Smooth muscle cell (in vitro differentiated cells): ENCODE results near the gene ABCA1. TPM values are rescaled to one million over a fixed set of nuclear protein-coding genes. Genes with fewer than 3 reads are reported as not detected.

ENCODE experiments used
- DNase-seq: peaks from one replicate; lab custom pipeline; 2025; ENCODE audit not compliant: unreplicated experiment; lab: John Stamatoyannopoulos, UW
- H2AFZ ChIP-seq: fragments of 200-600 bp; sonication (generic); 2 replicates; pipeline ENCODE4 v1.6.0; 2016; ENCODE audit warnings: antibody characterized with exemption, low read depth, mild to moderate bottlenecking
- H3F3A ChIP-seq: fragments of 200-600 bp; sonication (generic); 2 replicates; pipeline ENCODE4 v1.6.0; 2017; ENCODE audit warnings: antibody characterized with exemption, low read depth
- H3K27ac ChIP-seq: fragments of 200-600 bp; sonication (generic); 2 replicates; pipeline ENCODE4 v1.5.1; 2016; ENCODE audit warnings: low read depth, mild to moderate bottlenecking
- H3K27me3 ChIP-seq: fragments of 200-600 bp; sonication (generic); 2 replicates; pipeline ENCODE4 v1.6.1; 2016; ENCODE audit warnings: low read depth, mild to moderate bottlenecking
- H3K36me3 ChIP-seq: fragments of 200-600 bp; sonication (generic); 2 replicates; pipeline ENCODE4 v1.5.1; 2016; ENCODE audit warnings: low read depth
- H3K4me1 ChIP-seq: fragments of 200-600 bp; sonication (generic); 2 replicates; pipeline ENCODE4 v1.5.1; 2016; ENCODE audit warnings: low read depth
- H3K4me2 ChIP-seq: fragments of 200-600 bp; sonication (generic); 2 replicates; pipeline ENCODE4 v1.6.0; 2016; ENCODE audit warnings: mild to moderate bottlenecking
- H3K4me3 ChIP-seq: fragments of 200-600 bp; sonication (generic); 2 replicates; pipeline ENCODE4 v1.5.1; 2016; ENCODE audit warnings: mild to moderate bottlenecking
- H3K79me2 ChIP-seq: fragments of 200-600 bp; sonication (generic); 2 replicates; pipeline ENCODE4 v1.6.0; 2016; ENCODE audit warnings: low read depth, mild to moderate bottlenecking
- H3K9ac ChIP-seq: fragments of 200-600 bp; sonication (generic); 2 replicates; pipeline ENCODE4 v1.6.0; 2016; ENCODE audit warnings: low read depth
- H3K9me3 ChIP-seq: fragments of 200-600 bp; sonication (generic); replicated peaks from 2 replicates; pipeline ENCODE4 v1.5.1; 2016; ENCODE audit warnings: low read depth
- H4K20me1 ChIP-seq: fragments of 200-600 bp; sonication (generic); 2 replicates; pipeline ENCODE4 v1.6.0; 2016; ENCODE audit warnings: low read depth
- WGBS: methylation state at CpG from one replicate; pipeline ENCODE4 v1.1.7; 2016; ENCODE audit warnings: low lambda C conversion rate; 5-methylcytosine and 5-hydroxymethylcytosine counted together
- polyA plus RNA-seq: library from polyadenylated mRNA; unstranded; fragments of >200 nt; fragmentation: Nextera tagmentation; extraction: Ambion mirVana; gene quantifications from 2 replicates; pipeline ENCODE4 v1.2.1, GENCODE V29; 2016
- total RNA-seq: library from RNA; depleted of rRNA; stranded (reverse); fragments of >200 nt; gene quantifications from 2 replicates; pipeline ENCODE4 v1.2.3, GENCODE V29; 2014
- TF ChIP-seq, protein P1 (sequence below): fragments of 200-600 bp; sonication (generic); IDR thresholded peaks from 2 replicates; pipeline ENCODE4 v1.5.1; 2017; ENCODE audit warnings: borderline replicate concordance, mild to moderate bottlenecking, antibody characterized with exemption; ENCODE audit not compliant: insufficient read depth, poor library complexity, severe bottlenecking

Gene ABCA1
- total and polyA plus RNA-seq, 2 experiments from 2014 or later, result 2.8 to 29.6 TPM

DNA sequence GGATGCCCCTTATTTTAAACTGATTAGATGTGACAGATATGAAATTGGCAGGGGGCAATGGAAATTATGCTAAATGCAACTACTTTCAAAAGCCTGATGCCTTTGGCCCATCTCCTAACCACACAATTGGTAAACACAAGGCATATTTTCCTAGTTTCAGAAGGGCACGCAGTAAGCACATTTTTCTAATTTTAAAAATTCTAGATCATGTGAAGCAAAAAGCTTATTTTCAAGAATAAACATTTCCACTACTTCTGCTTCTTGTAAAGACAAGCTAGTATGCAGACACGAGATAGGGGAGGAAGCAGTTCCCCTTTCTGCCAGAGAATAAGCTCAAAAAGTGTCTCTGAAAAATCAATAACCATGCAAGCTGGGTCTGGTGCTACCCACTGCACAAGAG lies 67.7 kb downstream of the ABCA1 start:
- Histone ChIP-seq H3K4me3 (no peak overlapping the region), H2AFZ (no peak overlapping the region), H3K4me2 (no peak overlapping the region), H3K27me3 (no peaks in the 10 kb centered on the region), H3K79me2 (no peaks in the 10 kb centered on the region), H3K36me3 (no peaks in the 10 kb centered on the region), H3K4me1 (peaks cover 23% of the 10 kb centered on the region), H3F3A (peaks cover 17% of the 10 kb centered on the region), H3K27ac (no peak overlapping the region), H3K9ac (no peak overlapping the region), H3K9me3 (no peaks in the 10 kb centered on the region), H4K20me1 (peaks cover 17% of the 10 kb centered on the region)
- TF ChIP-seq, protein P1, sequence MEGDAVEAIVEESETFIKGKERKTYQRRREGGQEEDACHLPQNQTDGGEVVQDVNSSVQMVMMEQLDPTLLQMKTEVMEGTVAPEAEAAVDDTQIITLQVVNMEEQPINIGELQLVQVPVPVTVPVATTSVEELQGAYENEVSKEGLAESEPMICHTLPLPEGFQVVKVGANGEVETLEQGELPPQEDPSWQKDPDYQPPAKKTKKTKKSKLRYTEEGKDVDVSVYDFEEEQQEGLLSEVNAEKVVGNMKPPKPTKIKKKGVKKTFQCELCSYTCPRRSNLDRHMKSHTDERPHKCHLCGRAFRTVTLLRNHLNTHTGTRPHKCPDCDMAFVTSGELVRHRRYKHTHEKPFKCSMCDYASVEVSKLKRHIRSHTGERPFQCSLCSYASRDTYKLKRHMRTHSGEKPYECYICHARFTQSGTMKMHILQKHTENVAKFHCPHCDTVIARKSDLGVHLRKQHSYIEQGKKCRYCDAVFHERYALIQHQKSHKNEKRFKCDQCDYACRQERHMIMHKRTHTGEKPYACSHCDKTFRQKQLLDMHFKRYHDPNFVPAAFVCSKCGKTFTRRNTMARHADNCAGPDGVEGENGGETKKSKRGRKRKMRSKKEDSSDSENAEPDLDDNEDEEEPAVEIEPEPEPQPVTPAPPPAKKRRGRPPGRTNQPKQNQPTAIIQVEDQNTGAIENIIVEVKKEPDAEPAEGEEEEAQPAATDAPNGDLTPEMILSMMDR, result no peak
- no peak for DNase-seq
- WGBS, result 61% methylated on average over 2 of the region's 2 CpGs

DNA sequence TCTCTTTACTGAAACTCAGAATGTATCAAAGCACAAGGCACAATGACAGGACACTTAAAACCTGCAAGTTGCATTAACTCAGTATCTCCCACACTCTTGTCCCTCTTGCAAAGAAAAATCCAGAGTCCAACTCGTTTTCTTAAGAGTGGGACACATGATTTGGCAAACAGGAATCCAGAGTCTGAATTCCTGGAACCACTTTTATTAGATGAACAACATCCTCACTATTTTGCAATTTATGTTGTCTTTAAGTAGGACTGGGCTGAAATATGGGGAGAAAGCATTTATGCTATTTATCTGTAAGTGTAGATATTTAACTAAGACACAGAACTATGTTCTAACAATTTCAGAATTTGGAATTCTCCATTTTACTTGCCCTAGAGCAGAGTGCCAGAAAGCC lies 69.1 kb downstream of the ABCA1 start:
- Histone ChIP-seq H3K79me2 (no peaks in the 10 kb centered on the region), H3K9ac (no peak overlapping the region), H2AFZ (no peak overlapping the region), H4K20me1 (peaks cover 22% of the 10 kb centered on the region), H3K9me3 (no peaks in the 10 kb centered on the region), H3K36me3 (no peaks in the 10 kb centered on the region), H3K4me1 (peaks cover 16% of the 10 kb centered on the region), H3K4me3 (no peak overlapping the region), H3K27ac (peak overlapping the region; percentile 1), H3K4me2 (no peak overlapping the region), H3K27me3 (no peaks in the 10 kb centered on the region), H3F3A (peaks cover 13% of the 10 kb centered on the region)
- DNase-seq, result no peak
- TF ChIP-seq, protein P1, result no peak
- 23% methylated on average over 1 of the region's 1 CpG for WGBS

DNA sequence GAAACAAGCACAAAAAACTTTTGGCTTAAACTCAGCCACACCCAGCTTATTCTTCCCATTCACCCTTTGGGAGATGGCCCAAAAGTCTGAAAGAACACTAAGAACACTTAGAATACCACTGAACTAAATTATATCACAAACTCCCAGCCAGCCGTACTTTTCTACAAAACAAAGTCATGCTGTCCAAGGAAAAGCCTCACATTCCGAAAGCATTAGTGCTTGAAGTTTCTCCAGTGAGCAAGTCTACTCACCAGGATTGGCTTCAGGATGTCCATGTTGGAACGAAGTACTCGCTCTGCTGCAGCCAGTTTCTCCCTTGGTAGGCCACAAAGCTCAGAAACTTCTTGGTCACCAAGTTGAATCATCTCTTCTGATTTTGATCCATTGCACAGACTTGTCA lies 69.7 kb downstream of the ABCA1 start:
- Histone ChIP-seq H3K9ac (no peak overlapping the region), H3K36me3 (no peaks in the 10 kb centered on the region), H3K9me3 (no peaks in the 10 kb centered on the region), H3K4me3 (no peak overlapping the region), H4K20me1 (peaks cover 28% of the 10 kb centered on the region), H3K27me3 (no peaks in the 10 kb centered on the region), H3K4me1 (peaks cover 11% of the 10 kb centered on the region), H3K27ac (peak overlapping the region; percentile 1), H2AFZ (no peak overlapping the region), H3K79me2 (no peaks in the 10 kb centered on the region), H3F3A (peaks cover 12% of the 10 kb centered on the region), H3K4me2 (no peak overlapping the region)
- TF ChIP-seq, protein P1, result no peak
- 84% methylated on average over 4 of the region's 4 CpGs for WGBS
- no peak for DNase-seq

DNA sequence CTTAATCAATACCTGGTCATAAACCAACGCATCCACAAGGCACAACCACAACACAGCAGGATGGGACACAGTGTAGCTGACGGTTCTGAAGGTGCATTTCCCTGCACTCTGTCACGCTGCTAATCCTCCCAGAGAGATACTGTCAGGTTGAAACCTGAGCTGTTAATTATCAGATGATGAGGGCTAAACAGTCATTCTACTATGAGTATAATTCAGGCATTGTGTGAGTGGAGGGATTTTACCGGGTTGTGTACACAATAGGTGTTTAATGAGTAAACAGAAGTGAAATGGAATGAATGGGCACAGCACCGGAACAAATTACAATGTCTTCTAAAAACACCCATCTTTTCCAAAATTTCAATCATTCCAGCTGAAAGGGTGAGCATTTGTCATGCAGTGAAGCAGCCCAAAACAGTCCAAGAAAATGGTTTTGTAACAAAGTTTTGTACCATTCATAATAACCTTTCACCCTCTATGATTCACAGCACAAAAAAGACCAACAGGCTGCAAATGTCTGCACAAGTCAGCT lies 71.5 kb downstream of the ABCA1 start:
- Histone ChIP-seq H3K9ac (no peak overlapping the region), H3K36me3 (no peaks in the 10 kb centered on the region), H2AFZ (no peak overlapping the region), H3K79me2 (no peaks in the 10 kb centered on the region), H3K27me3 (no peaks in the 10 kb centered on the region), H3K4me3 (no peak overlapping the region), H3K27ac (no peak overlapping the region), H3K9me3 (no peaks in the 10 kb centered on the region), H4K20me1 (peaks cover 27% of the 10 kb centered on the region), H3F3A (peaks cover 12% of the 10 kb centered on the region), H3K4me1 (peaks cover 6% of the 10 kb centered on the region), H3K4me2 (no peak overlapping the region)
- TF ChIP-seq, protein P1, result no peak
- no peak for DNase-seq
- 81% methylated on average over 5 of the region's 5 CpGs for WGBS
